ENCODE measurements around the gene FAM118A. TPM values are rescaled to one million over a fixed set of nuclear protein-coding genes. Genes with fewer than 3 reads are reported as not detected.

FAM118A gene
- total and polyA plus RNA-seq, 9 of the 15 experiments (the other 6 are each of a cell fraction or from before 2014, with no cell fraction given) = 17.0 to 223 (median 59.4) TPM

DNA sequence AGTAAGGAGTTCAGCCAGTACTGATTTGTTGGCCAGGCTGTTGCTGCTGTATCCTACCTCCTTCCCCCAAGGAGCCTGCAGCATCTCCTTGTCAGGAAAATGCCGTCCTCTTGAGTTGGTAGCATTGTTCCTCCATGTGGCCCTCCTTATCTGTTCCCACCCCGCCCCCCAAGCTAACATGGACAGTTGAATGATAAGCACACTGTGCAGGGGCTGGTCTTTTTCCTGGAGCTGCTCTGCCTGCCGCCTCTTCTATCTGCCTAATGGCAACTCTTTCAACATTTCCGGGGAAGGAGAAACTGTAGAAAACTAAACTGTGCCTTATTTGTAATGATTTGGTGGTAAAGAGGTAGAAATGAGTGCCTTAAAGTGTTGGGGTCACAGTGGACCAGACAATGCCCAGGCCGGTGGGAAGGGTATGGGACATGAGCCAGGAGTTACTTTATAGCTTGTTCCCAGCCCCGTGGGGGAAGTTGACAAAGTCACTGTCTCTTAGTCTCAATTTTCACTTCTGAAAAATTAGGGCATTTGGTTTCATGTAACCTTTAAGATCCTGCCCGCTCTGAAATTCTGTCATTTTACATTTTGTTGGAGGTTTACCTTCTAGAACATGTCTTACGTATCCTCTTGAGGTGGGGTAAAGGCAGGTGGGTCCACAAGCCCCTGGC lies 4.5 kb downstream of the FAM118A start (continued):
- TF ChIP-seq, protein P1, sequence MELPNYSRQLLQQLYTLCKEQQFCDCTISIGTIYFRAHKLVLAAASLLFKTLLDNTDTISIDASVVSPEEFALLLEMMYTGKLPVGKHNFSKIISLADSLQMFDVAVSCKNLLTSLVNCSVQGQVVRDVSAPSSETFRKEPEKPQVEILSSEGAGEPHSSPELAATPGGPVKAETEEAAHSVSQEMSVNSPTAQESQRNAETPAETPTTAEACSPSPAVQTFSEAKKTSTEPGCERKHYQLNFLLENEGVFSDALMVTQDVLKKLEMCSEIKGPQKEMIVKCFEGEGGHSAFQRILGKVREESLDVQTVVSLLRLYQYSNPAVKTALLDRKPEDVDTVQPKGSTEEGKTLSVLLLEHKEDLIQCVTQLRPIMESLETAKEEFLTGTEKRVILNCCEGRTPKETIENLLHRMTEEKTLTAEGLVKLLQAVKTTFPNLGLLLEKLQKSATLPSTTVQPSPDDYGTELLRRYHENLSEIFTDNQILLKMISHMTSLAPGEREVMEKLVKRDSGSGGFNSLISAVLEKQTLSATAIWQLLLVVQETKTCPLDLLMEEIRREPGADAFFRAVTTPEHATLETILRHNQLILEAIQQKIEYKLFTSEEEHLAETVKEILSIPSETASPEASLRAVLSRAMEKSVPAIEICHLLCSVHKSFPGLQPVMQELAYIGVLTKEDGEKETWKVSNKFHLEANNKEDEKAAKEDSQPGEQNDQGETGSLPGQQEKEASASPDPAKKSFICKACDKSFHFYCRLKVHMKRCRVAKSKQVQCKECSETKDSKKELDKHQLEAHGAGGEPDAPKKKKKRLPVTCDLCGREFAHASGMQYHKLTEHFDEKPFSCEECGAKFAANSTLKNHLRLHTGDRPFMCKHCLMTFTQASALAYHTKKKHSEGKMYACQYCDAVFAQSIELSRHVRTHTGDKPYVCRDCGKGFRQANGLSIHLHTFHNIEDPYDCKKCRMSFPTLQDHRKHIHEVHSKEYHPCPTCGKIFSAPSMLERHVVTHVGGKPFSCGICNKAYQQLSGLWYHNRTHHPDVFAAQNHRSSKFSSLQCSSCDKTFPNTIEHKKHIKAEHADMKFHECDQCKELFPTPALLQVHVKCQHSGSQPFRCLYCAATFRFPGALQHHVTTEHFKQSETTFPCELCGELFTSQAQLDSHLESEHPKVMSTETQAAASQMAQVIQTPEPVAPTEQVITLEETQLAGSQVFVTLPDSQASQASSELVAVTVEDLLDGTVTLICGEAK (IDR thresholded peaks at IDR 0.05) = no peak
- TF ChIP-seq, protein P1 (CRISPR knock-in tag; IDR thresholded peaks at IDR 0.05) = no peak
- TF ChIP-seq MXI1 (IDR thresholded peaks at IDR 0.05; ENCODE audit: low read depth, low read length) = 0 out of 2 replicates have a peak, but pooled peaks have one; percentile 37
- 0 out of 2 replicates have a peak, but pooled peaks have one; percentile 34 for TF ChIP-seq MBD2 (IDR thresholded peaks at IDR 0.05; ENCODE audit: borderline replicate concordance, low read depth)
- TF ChIP-seq TRIM24 (IDR thresholded peaks at IDR 0.05) = peak; percentile 54 to 69; a peak in 2 of 4 replicates
- TF ChIP-seq FOXA3 (CRISPR knock-in tag; conservative IDR thresholded peaks at IDR 0.05 in 1 of 2, IDR thresholded peaks at IDR 0.05 in 1 of 2) = no peak
- no peak for TF ChIP-seq ZNF778 (CRISPR knock-in tag; IDR thresholded peaks at IDR 0.05)
- no peak for TF ChIP-seq ZNF445 (CRISPR knock-in tag; IDR thresholded peaks at IDR 0.05; ENCODE audit: low read depth)
- TF ChIP-seq PTBP1 (IDR thresholded peaks at IDR 0.05; ENCODE audit: low read depth, low read length) = no peak
- TF ChIP-seq SMARCA4 (IDR thresholded peaks at IDR 0.05) = peak; percentile 78
- TF ChIP-seq NCOA1 (IDR thresholded peaks at IDR 0.05; ENCODE audit: low read depth) = peak; percentile 70; the same call in 1 of the 2 replicates
- no peak for TF ChIP-seq ZC3H8 (IDR thresholded peaks at IDR 0.05)
- TF ChIP-seq LEF1 (IDR thresholded peaks at IDR 0.05) = peak; percentile 74
- 0 out of 2 replicates have a peak, but pooled peaks have one; percentile 48 for TF ChIP-seq MTA3 (IDR thresholded peaks at IDR 0.05; ENCODE audit: borderline replicate concordance)
- TF ChIP-seq CBFA2T3 (IDR thresholded peaks at IDR 0.05) = peak; percentile 90
- no peak for TF ChIP-seq MTA1 (IDR thresholded peaks at IDR 0.05; ENCODE audit: borderline replicate concordance)
- TF ChIP-seq ZNF197 (CRISPR knock-in tag; IDR thresholded peaks at IDR 0.05; ENCODE audit: low read depth) = no peak
- peak; percentile 36 for TF ChIP-seq SMAD4 (CRISPR knock-in tag; conservative IDR thresholded peaks at IDR 0.05)
- TF ChIP-seq, protein P2, sequence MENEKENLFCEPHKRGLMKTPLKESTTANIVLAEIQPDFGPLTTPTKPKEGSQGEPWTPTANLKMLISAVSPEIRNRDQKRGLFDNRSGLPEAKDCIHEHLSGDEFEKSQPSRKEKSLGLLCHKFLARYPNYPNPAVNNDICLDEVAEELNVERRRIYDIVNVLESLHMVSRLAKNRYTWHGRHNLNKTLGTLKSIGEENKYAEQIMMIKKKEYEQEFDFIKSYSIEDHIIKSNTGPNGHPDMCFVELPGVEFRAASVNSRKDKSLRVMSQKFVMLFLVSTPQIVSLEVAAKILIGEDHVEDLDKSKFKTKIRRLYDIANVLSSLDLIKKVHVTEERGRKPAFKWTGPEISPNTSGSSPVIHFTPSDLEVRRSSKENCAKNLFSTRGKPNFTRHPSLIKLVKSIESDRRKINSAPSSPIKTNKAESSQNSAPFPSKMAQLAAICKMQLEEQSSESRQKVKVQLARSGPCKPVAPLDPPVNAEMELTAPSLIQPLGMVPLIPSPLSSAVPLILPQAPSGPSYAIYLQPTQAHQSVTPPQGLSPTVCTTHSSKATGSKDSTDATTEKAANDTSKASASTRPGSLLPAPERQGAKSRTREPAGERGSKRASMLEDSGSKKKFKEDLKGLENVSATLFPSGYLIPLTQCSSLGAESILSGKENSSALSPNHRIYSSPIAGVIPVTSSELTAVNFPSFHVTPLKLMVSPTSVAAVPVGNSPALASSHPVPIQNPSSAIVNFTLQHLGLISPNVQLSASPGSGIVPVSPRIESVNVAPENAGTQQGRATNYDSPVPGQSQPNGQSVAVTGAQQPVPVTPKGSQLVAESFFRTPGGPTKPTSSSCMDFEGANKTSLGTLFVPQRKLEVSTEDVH (IDR thresholded peaks at IDR 0.05; ENCODE audit: low read depth, partially characterized antibody) = no peak

All from K562 (cell line).